ENCODE data around the gene FXYD1.

GRCh38 chr19:35160629-35161433 is 22.2 kb downstream of the FXYD1 start:
- no peak for TF ChIP-seq CTCF (IDR thresholded peaks at IDR 0.05)
- TF ChIP-seq EP300 (IDR thresholded peaks at IDR 0.05), result no peak
- no peak for TF ChIP-seq POLR2A (IDR thresholded peaks at IDR 0.05; ENCODE audit: low read depth)
- no peak for TF ChIP-seq POLR2AphosphoS5 (IDR thresholded peaks at IDR 0.05)

All from esophagus muscularis mucosa (tissue), 4 donors.